COLO668 (cell line): Measurements from ENCODE around the gene CTPS1.

Experiments used
- DNase-seq: peaks from one replicate; lab custom pipeline; 2025; ENCODE audit not compliant: unreplicated experiment; lab: John Stamatoyannopoulos, UW

Gene CTPS1

GRCh38 chr1:40988280-40988679 is 8.8 kb downstream of the CTPS1 start:
- DNase-seq = no peak

- no peak for DNase-seq
Observed at GRCh38 chr1:40989066-40989465, 9.6 kb downstream of the CTPS1 start.

GRCh38 chr1:40997096-40997495 is 17.6 kb downstream of the CTPS1 start:
- no peak for DNase-seq

- DNase-seq = no peak
Observed at GRCh38 chr1:40998668-40999067, 19.2 kb downstream of the CTPS1 start.

GRCh38 chr1:41003127-41003639 is 23.7 kb downstream of the CTPS1 start:
- no peak for DNase-seq

- DNase-seq = peak; percentile 68
Observed at GRCh38 chr1:41003640-41004220, 24.2 kb downstream of the CTPS1 start.

GRCh38 chr1:41005876-41006275 is 26.4 kb downstream of the CTPS1 start:
- DNase-seq = no peak

- DNase-seq = no peak
Observed at GRCh38 chr1:41006942-41007865, 27.7 kb downstream of the CTPS1 start.

- DNase-seq = no peak
Observed at GRCh38 chr1:41009466-41009865, 30.0 kb downstream of the CTPS1 start.

GRCh38 chr1:41010345-41010744 is 30.8 kb downstream of the CTPS1 start:
- no peak for DNase-seq

- DNase-seq = no peak
Observed at GRCh38 chr1:41013024-41013423, 33.5 kb downstream of the CTPS1 start.

- no peak for DNase-seq
Observed at GRCh38 chr1:41013796-41014195, 34.3 kb downstream of the CTPS1 start.

GRCh38 chr1:41014871-41015270 is 35.4 kb downstream of the CTPS1 start:
- no peak for DNase-seq

GRCh38 chr1:41015281-41015896 is 35.9 kb downstream of the CTPS1 start:
- no peak for DNase-seq

- DNase-seq = no peak
Observed at GRCh38 chr1:41015897-41016470, 36.5 kb downstream of the CTPS1 start.

GRCh38 chr1:41017141-41018017 is 37.9 kb downstream of the CTPS1 start:
- no peak for DNase-seq

GRCh38 chr1:41018018-41018410 is 38.5 kb downstream of the CTPS1 start:
- DNase-seq = no peak

- no peak for DNase-seq
Observed at GRCh38 chr1:41019353-41019745, 39.9 kb downstream of the CTPS1 start.

- DNase-seq = no peak
Observed at GRCh38 chr1:41020109-41020576, 40.6 kb downstream of the CTPS1 start.

- DNase-seq = no peak
Observed at GRCh38 chr1:41020654-41021053, 41.2 kb downstream of the CTPS1 start.
